HG03439 (cell line): ENCODE measurements around the gene FAM210B.
"Not testable (repeated sequence)": the region's sequence is repeated elsewhere in the genome, so short reads cannot be mapped to it uniquely, and the experiment has no call there.

Source experiments
- ATAC-seq: cut with Tn5 transposase; IDR thresholded peaks from one replicate; pipeline ENCODE4 v1.9.1; 2021; ENCODE audit warnings: mild to moderate bottlenecking, moderate library complexity; ENCODE audit not compliant: unreplicated experiment

FAM210B gene

DNA sequence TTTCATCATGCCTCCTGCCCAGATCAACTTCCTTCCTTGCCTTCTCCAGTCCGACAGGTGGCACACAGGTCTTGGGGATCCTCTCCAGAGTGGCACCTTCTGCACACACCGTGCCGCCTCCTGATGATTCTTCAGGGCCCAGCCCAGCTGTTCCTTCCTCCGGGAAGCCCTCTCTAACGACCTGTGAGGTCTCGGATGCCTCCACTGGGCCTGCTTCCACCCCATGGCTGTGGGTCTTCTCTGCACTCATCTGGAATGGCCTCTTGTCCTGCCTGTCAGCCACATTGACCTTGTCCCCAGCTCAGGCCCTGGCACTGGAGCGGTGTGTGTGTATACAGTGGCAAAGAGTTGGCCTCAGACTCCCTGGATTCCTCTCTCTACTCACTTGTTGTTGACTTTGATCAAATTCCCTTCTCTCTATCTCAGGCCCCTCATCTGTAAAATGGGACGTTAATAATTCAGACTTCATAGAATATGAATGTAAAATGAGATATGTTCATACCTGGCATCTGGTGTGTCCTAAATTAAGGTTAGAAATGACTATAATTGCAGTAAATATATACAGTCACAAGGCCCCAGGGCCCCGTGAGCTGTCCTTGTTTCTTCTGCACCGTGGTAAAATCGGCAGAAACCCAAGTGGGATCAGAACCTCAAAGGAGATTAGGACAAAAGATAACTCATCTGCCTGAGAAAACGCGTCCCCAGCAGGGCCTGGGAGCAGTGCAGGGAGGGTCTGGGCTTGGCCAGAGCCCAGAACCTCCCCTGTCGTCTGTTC lies 1.5 kb downstream of the FAM210B start:
- ATAC-seq: no peak

DNA sequence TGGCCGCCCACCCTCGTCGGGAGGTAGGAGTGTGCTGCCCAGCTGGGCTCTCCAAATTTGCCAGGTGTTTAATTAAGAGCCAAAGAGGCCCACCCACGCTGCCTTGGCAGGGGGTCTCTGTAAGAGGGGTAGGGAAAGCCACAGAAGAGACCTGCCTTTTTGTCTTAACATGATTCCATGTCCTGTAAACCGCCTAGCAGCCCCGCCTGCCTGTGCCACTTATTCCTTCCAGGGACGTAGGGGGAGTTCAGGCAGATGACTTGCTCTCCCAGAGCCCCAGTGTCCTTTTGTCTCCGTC lies 2.1 kb downstream of the FAM210B start:
- no peak for ATAC-seq

DNA sequence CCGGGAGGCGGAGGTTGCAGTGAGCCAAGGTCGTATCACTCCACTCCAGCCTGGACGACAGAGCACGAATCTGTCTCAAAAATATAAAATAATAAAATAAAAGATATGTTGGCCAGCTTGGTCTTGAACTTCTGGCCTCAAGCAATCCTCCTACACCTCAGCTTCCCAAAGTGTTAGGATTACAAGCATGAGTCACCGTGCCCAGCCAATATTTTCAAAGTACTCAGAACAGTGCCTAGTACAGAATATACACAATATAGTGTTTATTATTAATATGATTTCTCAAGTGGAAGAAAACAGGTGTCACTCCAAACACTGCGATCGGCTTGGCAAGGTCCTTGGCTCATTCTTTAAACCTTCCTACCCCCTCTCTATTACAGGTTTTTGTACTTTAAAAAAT lies 3.1 kb downstream of the FAM210B start:
- ATAC-seq: no peak

DNA sequence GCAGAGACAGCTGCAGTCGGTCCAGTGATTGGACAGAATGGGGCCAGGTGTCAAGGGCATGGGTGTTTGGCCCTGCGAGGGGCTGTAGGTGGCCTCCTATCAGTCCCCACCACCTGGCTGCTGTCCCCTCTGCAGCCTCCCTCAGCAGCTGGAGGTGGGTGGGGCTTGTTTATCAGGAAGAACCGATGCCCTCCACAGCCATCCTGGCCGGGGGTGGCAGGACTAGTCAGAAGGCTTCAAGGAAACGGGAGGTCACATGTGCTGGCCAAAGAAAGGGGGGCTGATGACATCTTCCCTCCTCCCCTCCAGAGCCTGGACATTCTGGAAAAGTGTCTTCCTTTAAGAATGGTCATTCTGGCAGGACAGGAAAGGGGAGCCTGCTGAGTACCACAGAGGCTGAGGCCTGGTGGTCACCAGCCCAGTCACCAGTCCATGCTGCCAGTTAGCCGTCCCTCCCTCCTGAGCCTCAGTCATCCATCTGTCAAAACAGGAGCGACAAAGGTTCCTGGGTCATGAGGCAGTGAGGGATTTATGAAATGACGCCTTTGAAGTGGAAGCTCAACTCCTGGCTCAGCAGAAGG lies 4.1 kb downstream of the FAM210B start:
- ATAC-seq: no peak

DNA sequence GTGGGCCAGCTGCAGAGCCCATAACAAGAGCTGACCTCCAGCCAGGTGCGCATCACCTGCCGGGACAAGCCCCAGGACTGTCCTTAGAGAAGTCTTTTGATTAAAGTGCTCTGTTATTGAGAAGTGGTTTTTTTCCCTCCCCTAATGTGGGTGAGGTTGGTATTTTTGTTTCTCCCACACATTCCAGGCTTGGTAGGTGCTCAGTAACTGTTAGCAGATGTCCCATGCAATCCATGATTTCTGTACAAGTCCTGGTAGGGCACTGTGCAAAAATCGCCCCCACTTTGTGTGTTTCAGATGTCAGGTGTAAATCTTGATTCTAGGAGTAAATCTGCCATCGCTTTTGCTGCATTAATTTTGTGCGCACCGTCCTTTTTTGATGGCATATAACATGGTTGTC lies 4.7 kb downstream of the FAM210B start:
- ATAC-seq: no peak

DNA sequence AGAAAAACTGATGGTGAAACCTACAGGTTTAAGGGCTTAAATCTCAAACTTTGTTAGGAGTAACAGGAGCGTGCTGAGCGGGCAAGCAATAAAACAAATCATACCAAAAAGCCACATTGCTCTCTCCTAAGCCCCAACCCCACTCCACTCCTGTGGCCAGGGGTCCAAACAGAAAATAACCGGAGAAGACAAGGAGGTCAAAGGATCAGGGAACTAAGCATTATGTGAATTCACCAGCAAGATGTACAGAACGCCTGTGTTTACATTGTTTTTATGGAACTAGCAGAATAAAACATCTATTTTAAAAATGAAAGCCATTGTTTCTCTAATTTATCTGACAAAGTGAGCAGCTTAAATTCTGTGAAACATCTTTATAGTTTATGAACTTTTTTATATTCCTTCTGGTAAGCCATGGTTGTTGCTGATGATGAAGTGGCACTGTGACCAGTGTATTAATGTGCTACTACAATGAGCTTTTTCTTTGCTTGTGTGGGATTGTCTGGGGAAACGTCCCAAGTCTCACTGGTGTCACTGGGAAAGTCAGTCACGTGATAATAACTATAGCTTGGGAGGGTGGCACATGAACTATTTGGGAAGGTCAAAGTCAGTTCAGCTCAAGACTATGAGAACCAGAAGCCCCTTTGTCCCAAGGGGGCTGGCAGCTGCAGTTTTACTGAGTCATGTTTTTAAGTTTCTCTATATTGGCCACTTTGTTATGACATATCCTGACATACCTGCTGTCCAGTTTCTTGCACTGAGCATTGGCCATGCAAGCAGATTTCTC lies 9.8 kb downstream of the FAM210B start:
- ATAC-seq: no peak

DNA sequence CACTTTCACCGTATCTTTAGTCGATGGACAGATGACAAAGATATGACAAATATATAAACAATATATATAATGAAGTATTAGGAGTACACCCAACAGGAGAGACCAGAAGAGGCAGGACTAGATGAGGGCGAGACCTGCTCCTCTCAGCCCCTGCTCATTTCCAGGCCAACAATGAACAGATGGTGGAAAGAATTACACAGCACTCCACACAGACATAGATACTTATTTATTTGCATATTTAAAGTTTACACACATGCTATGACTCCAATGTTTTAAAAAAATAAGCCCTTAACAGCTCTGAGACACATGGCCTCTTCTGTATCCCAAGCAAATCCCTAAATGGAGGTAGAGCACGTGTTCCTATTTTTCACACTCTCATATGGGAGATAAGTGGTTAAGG lies 10.4 kb downstream of the FAM210B start:
- no peak for ATAC-seq

DNA sequence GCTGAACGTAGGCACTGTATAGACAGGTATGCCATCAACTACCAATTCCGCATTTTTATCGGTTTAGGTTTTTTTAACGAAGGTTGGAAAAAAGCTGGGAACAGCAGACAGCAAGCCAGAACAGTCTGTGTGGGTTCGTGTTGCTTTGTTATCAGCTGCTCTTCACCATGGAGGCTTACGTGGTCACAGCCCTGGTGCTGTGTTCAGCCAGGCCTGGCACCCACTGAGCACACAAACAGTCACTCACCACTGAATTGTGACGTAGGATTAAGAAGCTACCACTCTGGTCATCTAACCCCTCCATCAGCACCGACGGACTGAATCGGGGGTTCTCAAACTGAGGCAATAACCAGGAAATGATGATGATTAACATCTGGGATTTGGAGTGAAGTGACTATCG lies 13.2 kb downstream of the FAM210B start:
- no peak for ATAC-seq

DNA sequence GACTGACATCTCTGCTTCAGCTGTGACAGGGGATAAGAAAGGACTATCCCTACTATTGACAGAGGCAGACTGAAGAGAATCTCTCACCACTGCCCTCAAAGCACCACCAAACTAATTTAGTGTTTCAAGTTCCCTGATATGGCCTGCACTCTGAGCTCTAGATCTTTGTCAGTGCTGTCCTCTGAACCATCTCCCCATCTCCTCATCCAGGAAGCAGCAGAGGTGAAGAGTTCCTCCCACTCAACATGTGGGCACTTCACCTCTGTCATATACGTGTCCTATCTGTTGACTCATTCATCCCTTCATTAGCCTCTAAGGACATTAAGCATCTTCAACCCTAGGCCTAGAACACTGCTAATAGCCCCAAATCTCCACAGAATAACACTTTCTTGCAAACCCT lies 14.1 kb downstream of the FAM210B start:
- ATAC-seq: no peak

DNA sequence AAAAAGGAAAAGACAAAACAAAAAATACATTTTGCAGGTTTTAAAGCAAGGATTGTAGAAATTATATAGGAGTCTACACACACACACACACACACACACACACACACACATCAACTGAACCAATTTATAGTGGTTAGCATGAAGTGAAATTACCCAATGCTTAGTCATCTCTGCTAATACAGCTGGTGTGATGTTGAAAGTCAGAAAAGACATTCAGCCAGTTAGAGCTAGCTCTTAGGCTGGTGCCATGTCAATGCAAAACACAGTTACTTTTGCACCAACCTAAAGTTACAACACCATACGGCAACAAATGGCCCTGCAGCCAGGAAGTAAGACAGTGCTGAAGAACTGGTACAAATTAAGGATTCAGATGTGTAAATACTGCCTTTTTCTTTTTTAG lies 15.2 kb downstream of the FAM210B start:
- ATAC-seq: no peak

DNA sequence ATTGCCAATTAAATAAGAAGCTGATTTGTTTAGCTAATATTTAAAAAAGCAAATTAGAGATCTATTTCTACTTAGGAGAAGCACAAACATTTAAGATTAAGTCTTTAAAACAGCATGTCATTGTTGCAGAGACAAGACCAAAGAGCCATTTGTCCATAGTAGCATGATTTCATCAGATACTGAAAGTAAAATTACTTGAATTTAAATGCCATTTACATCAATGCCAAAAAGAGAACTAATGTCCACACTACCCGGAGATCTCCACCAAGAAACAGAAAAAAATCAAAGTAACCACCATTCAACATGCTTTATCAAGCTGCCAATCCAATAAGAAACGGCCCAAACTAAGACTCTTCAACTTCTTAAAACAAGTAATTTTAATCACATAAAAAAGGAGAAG lies 17.6 kb downstream of the FAM210B start:
- no peak for ATAC-seq

DNA sequence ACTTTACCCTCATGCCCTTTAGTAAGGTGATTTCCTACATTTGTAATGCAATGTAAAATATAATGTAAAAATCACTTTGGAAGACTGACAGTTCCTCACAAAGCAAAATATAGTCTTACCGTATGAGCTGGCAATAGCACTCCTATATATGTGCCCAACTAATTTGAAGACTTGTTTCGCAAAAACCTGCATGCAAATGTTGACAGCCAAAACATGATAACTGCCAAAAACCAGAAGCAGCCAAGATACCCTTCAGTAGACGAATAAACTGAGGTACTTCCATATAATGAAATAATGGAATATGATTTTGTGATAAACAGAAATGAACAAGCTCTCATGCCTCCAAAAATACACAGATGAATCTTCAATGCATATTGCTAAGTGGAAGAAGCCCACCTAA lies 19.6 kb downstream of the FAM210B start:
- ATAC-seq: no peak

DNA sequence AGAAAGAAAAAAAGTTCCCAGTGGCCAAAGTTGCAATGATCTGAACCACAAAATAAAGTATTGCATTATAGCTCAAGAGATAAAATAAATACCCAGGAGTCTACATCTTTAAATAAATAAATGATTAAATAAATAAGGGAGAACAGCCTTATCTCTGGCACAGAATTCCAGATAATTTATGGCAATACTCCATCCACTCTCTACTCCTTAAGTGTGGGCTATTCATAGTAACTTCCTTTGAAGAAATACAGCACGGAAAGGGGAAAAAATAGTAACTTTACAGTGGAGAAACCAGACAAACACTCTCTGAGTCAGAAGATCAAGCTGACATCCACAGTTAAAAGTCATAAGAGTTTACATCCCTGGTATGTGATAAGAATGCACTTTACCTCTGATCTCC lies 21.6 kb downstream of the FAM210B start:
- no peak for ATAC-seq

DNA sequence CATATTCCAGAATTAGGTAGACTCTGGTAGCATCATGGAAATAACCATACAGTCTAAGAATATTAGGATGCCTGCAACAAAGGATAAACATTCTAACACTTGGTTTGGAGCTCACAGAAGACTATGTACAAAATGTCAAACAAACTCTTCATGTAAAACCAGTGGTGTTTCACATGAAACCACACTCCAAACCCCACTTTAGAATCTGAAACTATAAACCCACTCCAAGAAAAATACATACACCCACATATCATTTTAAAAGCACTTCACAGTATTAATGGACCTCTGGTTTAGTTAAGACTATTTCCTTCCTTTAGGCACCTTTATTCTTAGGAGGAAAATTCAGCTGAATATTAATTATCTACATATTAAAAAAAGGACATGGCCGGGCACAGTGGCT lies 22.7 kb downstream of the FAM210B start:
- no peak for ATAC-seq

DNA sequence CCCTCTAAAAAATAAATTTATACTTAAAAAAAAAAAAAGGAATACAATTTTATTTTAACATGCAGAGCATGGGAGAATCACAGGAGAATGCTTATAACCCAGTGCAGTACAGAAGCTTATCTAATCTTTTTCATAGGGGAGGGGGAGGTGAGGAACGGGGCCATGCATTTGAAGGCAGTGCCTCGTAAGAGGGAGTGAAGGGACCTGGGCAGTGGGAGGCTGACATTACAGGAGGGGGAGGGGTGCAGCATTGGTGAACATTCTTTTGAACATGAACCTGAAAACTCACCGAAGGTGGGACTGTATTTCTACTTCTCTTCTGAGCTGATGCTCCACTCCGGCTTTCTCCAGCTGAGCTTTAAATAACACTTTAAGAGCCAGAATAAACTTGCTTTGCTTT lies 23.9 kb downstream of the FAM210B start:
- ATAC-seq: no peak

DNA sequence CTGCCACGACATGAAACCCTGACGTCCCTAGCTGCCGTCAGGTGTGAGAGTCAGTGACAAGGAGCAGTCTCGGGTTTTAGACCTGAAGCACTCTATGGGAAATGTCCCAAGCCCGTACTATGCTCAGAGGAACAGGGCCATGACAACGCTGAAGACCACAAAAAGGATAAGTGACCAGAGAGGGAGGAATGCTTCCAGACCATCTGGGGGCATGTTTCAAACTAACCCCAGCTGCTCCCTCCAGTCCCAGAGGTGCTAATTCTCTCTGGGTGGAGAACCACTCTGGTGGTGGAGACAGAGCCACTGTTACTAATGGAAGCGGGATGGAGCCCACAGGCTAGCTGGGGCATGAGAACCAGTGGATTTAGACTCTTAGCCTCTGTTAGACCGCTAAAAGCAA lies 24.6 kb downstream of the FAM210B start:
- no peak for ATAC-seq

DNA sequence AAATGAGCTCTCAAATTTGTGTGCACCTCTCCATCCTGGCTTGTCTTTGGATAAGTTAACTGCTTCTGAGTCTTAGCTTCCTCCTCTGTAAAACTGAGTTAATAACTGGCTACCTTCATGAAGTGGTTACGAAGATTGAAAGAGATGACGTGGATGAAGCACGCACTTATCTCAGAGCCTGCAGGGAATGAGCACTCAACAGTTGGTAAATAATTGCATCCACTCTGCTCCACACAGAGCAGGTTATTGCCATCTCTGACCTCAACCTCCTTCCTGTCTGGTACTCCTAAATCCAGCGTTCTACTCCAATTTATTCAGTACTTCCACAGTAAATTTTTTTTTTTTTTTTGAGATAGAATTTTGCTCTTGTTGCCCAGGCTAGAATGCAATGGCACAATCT lies 26.4 kb downstream of the FAM210B start:
- no peak for ATAC-seq

DNA sequence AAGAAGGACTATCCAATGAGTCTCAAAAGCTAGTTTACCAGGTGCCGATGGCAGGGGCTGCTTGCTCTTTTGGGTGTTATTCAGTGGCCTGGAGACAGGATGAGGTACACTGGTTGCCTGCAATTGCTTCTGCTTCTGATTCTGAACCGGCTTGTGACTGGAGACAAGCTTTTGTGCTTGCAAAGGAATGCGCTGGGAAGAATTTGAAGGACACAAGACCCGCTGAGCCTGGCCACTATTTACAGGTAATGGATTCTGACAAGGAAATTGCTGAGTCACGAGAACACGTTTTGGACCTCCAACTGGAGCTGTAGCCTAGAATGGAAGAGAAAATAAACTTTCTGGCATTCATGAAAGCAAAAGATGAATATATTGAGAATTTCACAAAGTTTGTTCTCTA lies 27.4 kb downstream of the FAM210B start:
- no peak for ATAC-seq

DNA sequence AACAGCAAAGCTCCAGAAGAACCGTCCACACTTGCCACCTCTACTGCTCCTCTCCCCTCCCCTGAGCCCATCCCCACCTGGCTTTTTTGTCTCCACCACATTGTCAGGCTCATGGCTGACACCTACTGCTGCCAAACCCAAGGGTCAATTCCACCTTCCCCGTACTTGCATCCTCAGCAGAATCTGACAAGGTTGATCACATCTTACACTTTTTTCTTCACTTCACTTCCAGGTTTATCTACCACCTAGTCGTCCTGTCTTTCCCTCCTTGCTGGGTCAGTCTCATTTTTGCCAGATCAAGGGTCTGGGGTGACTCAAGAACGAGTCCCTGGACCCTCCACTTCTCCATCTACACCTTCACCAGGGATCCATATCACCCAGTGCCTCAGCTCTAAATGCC lies 30.1 kb downstream of the FAM210B start:
- no peak for ATAC-seq

DNA sequence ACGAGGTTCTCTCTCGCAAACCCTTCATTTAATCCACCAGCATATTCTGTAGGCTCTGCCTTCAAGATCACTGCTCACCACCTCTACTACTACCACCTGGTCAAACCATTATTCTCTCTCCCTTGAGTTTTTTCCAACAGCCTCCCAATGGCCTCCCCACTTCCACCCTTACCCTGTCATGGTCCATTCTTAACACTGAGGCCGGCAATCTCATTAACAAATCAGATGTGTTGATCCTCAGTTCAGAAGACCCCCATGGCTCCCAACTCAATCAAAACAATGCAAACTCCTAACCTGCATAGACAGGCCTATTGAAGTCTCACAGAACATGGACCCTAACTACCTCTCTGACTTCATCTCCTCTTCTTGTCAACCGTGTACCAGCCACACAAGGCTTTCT lies 31.0 kb downstream of the FAM210B start:
- no peak for ATAC-seq

DNA sequence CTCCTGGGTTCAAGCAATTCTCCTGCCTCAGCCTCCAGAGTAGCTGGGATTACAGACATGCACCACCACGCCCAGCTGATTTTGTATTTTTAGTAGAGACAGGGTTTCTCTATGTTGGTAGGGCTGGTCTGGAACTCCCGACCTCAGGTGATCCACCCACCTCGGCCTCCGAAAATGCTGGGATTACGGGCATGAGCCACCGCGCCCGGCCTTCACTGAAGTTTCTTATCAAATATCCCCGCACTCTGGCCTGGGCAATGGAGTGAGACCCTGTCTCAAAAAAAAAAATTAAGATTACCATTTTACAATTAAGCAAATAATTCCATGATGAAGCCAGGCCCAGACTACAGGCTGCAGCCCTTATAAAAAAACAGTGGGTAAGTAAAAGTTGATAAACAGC lies 31.6 kb downstream of the FAM210B start:
- not testable (repeated sequence) for ATAC-seq

DNA sequence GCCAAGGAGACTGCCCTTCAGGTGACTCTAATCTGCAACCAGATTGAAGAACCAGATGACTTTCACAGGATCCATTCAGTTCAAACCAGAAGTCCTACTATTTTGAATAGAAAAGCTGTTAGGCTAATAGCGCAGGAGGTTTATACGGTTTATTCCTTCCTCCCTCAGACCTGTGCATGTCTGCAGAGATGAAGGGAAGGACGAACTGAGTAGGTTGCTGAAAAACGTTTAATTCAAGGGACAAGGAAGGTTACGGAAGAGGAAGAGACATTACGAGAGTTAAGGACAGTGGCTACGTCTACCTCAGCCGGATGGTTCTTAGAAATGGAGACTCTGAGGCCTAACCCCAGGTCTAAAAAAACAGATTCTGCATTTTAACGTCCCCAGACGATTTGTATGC lies 32.3 kb downstream of the FAM210B start:
- ATAC-seq: no peak
